Measurements from ENCODE around the gene FBXL14.

FBXL14 gene

GRCh38 chr12:1531654-1532374, 62.6 kb downstream of the FBXL14 start:
- no peaks in the 10 kb centered on the region for H3K36me3 ChIP-seq (ENCODE audit: insufficient read depth, low read length)
- H3K4me3 ChIP-seq (ENCODE audit: low read length) = peak overlapping the region; percentile 50
- no peaks in the 10 kb centered on the region for H3K4me1 ChIP-seq (ENCODE audit: insufficient read depth, low read length)
- H3K27ac ChIP-seq (ENCODE audit: low read depth, low read length) = no peak overlapping the region
- peaks cover 89% of the 10 kb centered on the region for H3K27me3 ChIP-seq (ENCODE audit: insufficient read depth, low read length)
- no peak overlapping the region for H3K9ac ChIP-seq (ENCODE audit: low read depth, low read length)
- 73% methylated on average over 25 of the region's 26 CpGs for WGBS
- no peaks in the 10 kb centered on the region for H3K9me3 ChIP-seq (ENCODE audit: insufficient read depth, low read depth, low read length)

DNA sequence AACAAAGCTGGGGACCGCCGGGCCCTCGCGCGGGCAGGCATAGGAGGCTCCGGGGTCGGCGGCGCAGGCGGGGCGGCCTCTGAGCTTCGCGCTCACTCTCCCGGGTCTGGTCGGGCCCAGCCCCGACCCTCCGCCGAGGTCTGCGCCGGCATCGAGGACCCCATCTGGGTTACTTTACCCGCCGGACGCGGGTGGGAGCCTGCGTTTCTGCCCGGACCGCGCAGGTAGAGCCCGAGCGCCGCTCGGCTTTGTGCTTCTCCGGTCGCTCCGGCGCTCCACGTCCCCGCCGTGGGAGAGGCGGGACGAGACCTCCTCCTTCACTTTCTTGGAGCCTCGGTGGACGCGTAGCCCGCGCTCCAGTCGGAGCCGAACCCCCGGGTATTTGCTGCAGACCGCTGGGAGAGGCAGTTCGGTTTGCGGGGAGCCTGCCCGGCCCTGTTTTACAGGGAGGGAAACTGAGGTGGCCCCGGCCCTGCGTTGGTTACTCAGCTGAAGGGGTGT, 63.2 kb downstream of the FBXL14 start:
- 6% methylated on average over 56 of the region's 56 CpGs for WGBS
- Histone ChIP-seq H3K9ac (ENCODE audit: low read depth, low read length) (peak overlapping the region; percentile 53), H3K4me3 (ENCODE audit: low read length) (peak overlapping the region; percentile 50), H3K27ac (ENCODE audit: low read depth, low read length) (no peak overlapping the region), H3K9me3 (ENCODE audit: insufficient read depth, low read depth, low read length) (no peaks in the 10 kb centered on the region), H3K36me3 (ENCODE audit: insufficient read depth, low read length) (no peaks in the 10 kb centered on the region), H3K27me3 (ENCODE audit: insufficient read depth, low read length) (peaks cover 93% of the 10 kb centered on the region), H3K4me1 (ENCODE audit: insufficient read depth, low read length) (no peaks in the 10 kb centered on the region)

GRCh38 chr12:1530592-1531152, 63.7 kb downstream of the FBXL14 start:
- peak overlapping the region; percentile 50 for H3K4me3 ChIP-seq (ENCODE audit: low read length)

DNA sequence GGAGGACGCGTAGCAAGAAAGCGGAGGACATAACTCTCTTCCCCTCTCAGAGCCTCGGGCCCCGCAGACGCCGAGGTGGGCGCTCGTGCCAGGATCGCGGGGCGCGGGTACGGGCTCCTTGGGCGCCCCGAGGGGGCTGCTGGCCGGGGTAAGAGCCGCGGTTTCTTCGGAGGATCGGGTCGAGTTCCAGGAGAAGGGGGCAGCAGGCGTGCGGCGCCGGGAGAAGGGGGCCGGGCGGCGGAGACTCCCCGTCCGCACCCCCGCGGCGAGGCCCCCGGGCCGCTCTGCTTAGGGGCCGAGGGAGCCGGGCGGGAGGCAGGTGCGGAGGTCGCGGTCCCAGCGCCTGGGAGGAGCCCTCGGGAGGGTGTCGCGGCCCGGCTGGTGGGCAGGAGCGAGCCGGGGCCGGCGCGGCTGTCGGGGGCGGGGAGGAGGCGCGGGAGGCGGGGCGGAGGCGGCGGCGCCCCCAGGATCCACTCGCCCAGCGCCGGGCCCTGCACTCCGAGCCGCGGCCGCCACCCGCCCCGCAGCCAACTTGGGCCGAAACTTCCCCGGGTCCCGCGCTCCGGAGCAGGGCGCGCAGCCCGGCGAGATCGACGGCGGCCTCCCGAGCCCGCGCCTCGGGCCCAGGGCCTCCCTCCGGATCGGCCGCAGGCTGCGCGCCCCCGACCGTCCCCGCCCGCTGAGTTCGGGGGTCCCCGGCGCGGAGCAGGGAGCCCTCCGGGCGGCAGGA, 64.4 kb downstream of the FBXL14 start:
- H3K27me3 ChIP-seq (ENCODE audit: insufficient read depth, low read length) = peaks cover 81% of the 10 kb centered on the region
- no peaks in the 10 kb centered on the region for H3K4me1 ChIP-seq (ENCODE audit: insufficient read depth, low read length)
- H3K9me3 ChIP-seq (ENCODE audit: insufficient read depth, low read depth, low read length) = no peaks in the 10 kb centered on the region
- 1% methylated on average over 101 of the region's 101 CpGs for WGBS
- H3K4me3 ChIP-seq (ENCODE audit: low read length) = peak overlapping the region; percentile 49
- no peak overlapping the region for H3K27ac ChIP-seq (ENCODE audit: low read depth, low read length)
- peak overlapping the region; percentile 49 for H3K9ac ChIP-seq (ENCODE audit: low read depth, low read length)
- H3K36me3 ChIP-seq (ENCODE audit: insufficient read depth, low read length) = no peaks in the 10 kb centered on the region

More at GRCh38 chr12:1530592-1531152, 63.7 kb downstream of the FBXL14 start:
- WGBS = under 1% methylated on average over 99 of the region's 99 CpGs
- H3K4me1 ChIP-seq (ENCODE audit: insufficient read depth, low read length) = no peaks in the 10 kb centered on the region
- no peak overlapping the region for H3K27ac ChIP-seq (ENCODE audit: low read depth, low read length)
- no peak overlapping the region for H3K9ac ChIP-seq (ENCODE audit: low read depth, low read length)
- no peaks in the 10 kb centered on the region for H3K36me3 ChIP-seq (ENCODE audit: insufficient read depth, low read length)
- H3K9me3 ChIP-seq (ENCODE audit: insufficient read depth, low read depth, low read length) = no peaks in the 10 kb centered on the region
- H3K27me3 ChIP-seq (ENCODE audit: insufficient read depth, low read length) = peaks cover 87% of the 10 kb centered on the region

DNA sequence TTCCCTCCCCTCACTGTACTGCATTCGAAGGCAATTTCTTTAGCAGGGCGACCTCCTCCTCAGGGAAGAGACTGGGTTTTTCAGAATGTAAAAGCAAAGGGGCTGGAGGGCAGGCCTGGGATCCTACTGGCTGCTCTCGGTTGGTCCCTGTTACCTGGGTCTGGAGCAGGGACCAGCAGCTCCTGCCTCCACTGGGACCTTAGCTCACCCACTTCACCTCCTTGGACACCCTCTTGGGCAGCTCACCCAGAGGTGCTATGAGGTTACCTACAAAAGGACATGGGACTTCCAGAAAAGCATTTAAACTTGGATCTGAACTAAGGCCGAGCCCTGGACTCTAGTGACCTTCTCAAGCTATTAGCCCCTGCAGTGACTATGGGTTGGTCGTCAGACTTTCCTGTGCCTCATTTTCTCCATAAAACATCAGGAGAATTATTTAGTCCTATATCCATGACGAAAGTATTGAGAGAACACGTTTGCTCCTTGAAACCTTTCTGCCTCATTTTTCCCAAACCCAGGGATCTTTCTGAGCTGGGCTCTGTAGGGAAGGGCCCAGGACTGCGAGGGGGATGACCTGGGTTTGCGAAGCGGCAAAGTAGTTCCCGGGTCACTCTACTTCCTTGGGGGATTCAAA, 65.0 kb downstream of the FBXL14 start:
- Histone ChIP-seq H3K9ac (ENCODE audit: low read depth, low read length) (peak overlapping the region; percentile 49; the same call in 1 of the 2 replicates), H3K27ac (ENCODE audit: low read depth, low read length) (no peak overlapping the region), H3K4me1 (ENCODE audit: insufficient read depth, low read length) (peaks cover under 1% of the 10 kb centered on the region; the same call in 1 of the 2 replicates), H3K4me3 (ENCODE audit: low read length) (peak overlapping the region; percentile 49), H3K9me3 (ENCODE audit: insufficient read depth, low read depth, low read length) (no peaks in the 10 kb centered on the region), H3K27me3 (ENCODE audit: insufficient read depth, low read length) (peaks cover 82% of the 10 kb centered on the region), H3K36me3 (ENCODE audit: insufficient read depth, low read length) (no peaks in the 10 kb centered on the region)
- 41% methylated on average over 11 of the region's 11 CpGs for WGBS

- Histone ChIP-seq H3K27me3 (ENCODE audit: insufficient read depth, low read length) (peaks cover 81% of the 10 kb centered on the region), H3K27ac (ENCODE audit: low read depth, low read length) (no peak overlapping the region)
Observed at GRCh38 chr12:1528791-1529190, 65.6 kb downstream of the FBXL14 start.

DNA sequence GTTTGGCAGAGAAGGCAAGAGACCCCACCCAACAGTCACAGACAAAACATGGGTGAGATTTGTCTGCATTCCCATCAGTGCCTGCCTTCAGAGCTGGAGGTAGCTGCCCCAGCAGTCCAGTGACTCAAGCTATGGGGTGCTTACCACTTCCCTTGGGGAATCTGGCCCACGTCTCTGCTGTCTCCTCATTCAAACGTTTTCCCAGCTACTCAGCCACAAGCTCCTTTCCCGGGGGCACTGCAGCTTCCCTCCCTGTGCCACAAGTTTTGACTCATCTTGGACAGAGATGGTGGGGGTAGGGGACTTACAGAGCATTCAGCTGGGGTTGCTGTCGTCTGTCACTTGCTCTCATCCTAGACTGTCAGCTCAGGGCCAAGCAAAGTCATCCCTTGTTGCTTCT, 66.6 kb downstream of the FBXL14 start:
- WGBS = 60% methylated on average over 4 of the region's 4 CpGs
- H3K9ac ChIP-seq (ENCODE audit: low read depth, low read length) = no peak overlapping the region
- H3K36me3 ChIP-seq (ENCODE audit: insufficient read depth, low read length) = no peaks in the 10 kb centered on the region
- H3K27me3 ChIP-seq (ENCODE audit: insufficient read depth, low read length) = peaks cover 71% of the 10 kb centered on the region
- H3K9me3 ChIP-seq (ENCODE audit: insufficient read depth, low read depth, low read length) = no peaks in the 10 kb centered on the region
- H3K4me3 ChIP-seq (ENCODE audit: low read length) = no peak overlapping the region
- peaks cover 12% of the 10 kb centered on the region for H3K4me1 ChIP-seq (ENCODE audit: insufficient read depth, low read length)
- H3K27ac ChIP-seq (ENCODE audit: low read depth, low read length) = no peak overlapping the region

More at GRCh38 chr12:1528791-1529190, 65.6 kb downstream of the FBXL14 start:
- Histone ChIP-seq H3K4me1 (ENCODE audit: insufficient read depth, low read length) (peaks cover 6% of the 10 kb centered on the region), H3K9me3 (ENCODE audit: insufficient read depth, low read depth, low read length) (no peaks in the 10 kb centered on the region), H3K36me3 (ENCODE audit: insufficient read depth, low read length) (no peaks in the 10 kb centered on the region), H3K9ac (ENCODE audit: low read depth, low read length) (no peak overlapping the region), H3K4me3 (ENCODE audit: low read length) (no peak overlapping the region)
- 74% methylated on average over 3 of the region's 3 CpGs for WGBS

DNA sequence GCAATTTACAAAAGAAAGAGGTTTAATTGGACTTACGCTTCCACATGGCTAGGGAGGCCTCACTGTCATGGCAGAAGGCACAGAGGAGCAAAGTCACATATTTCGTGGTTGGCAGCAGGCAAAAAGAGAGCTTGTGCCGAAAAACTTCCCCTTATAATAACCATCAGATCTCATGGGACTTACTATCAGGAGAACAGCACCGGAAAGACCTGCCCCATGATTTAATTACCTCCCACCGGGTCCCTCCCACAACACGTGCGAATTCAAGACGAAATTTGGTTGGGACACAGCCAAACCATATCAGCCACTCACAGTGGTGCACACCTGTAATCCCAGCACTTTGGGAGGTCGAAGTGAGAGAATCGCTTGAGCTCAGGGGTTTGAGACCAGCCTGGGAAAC, 68.5 kb downstream of the FBXL14 start:
- Histone ChIP-seq H3K27me3 (ENCODE audit: insufficient read depth, low read length) (peaks cover 51% of the 10 kb centered on the region), H3K4me3 (ENCODE audit: low read length) (no peak overlapping the region), H3K9me3 (ENCODE audit: insufficient read depth, low read depth, low read length) (no peaks in the 10 kb centered on the region), H3K4me1 (ENCODE audit: insufficient read depth, low read length) (peaks cover 12% of the 10 kb centered on the region), H3K27ac (ENCODE audit: low read depth, low read length) (no peak overlapping the region), H3K36me3 (ENCODE audit: insufficient read depth, low read length) (no peaks in the 10 kb centered on the region), H3K9ac (ENCODE audit: low read depth, low read length) (no peak overlapping the region)
- WGBS = 77% methylated on average over 10 of the region's 10 CpGs

DNA sequence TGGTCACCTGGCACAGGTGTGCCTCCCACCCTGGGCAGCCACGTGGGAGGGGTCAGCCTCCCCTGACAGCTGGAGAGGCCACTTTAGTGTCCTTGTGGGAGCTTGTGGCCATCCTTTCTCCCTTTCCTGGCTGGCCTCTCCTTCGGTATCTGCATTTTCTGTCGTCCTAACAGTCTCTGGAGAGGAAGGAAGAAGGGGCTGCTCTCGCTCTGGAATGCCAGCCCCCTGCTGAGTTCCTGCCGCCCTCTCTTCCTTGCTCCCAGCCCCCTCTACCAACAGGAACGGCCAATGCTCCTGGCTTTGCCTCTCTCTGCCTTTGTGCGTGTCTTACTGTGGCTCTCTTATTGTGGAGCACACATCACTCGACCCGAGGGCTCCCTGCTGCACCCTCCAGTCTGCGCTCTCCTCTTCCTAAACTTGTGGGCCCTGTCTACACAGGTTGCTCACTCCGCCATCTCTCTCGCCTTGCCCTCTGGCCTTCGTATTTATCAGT, 70.8 kb downstream of the FBXL14 start:
- Histone ChIP-seq H3K4me3 (ENCODE audit: low read length) (peak overlapping the region; percentile 2; the same call in 1 of the 2 replicates), H3K36me3 (ENCODE audit: insufficient read depth, low read length) (no peaks in the 10 kb centered on the region), H3K27ac (ENCODE audit: low read depth, low read length) (peak overlapping the region; percentile 64; the same call in 1 of the 2 replicates), H3K27me3 (ENCODE audit: insufficient read depth, low read length) (peaks cover 31% of the 10 kb centered on the region), H3K9me3 (ENCODE audit: insufficient read depth, low read depth, low read length) (no peaks in the 10 kb centered on the region), H3K9ac (ENCODE audit: low read depth, low read length) (no peak overlapping the region), H3K4me1 (ENCODE audit: insufficient read depth, low read length) (peaks cover 19% of the 10 kb centered on the region)
- WGBS = 28% methylated on average over 13 of the region's 13 CpGs

DNA sequence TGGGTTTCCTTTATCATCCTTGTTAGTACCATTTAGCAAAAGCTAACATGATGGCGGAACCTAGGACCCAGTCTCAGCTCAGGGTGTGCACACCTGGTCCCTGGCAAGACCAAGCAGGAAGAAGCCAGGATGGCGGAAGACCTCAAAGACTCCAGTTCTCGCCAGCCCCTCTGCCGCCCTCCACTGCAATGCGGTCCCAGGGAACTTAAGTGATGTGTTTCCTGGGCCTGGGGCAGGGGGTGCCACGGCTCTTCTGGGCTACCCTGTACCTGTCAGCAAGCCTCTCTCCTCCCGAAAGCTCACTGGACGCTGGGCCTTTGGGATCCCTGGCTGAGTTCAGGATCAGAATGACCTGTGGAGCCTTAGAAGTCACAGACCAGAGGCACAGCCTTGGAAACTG, 71.3 kb downstream of the FBXL14 start:
- peaks cover 26% of the 10 kb centered on the region for H3K27me3 ChIP-seq (ENCODE audit: insufficient read depth, low read length)
- H3K36me3 ChIP-seq (ENCODE audit: insufficient read depth, low read length) = no peaks in the 10 kb centered on the region
- WGBS = 87% methylated on average over 8 of the region's 8 CpGs
- H3K4me3 ChIP-seq (ENCODE audit: low read length) = no peak overlapping the region
- peaks cover 19% of the 10 kb centered on the region for H3K4me1 ChIP-seq (ENCODE audit: insufficient read depth, low read length)
- no peaks in the 10 kb centered on the region for H3K9me3 ChIP-seq (ENCODE audit: insufficient read depth, low read depth, low read length)
- peak overlapping the region; percentile 64; the same call in 1 of the 2 replicates for H3K27ac ChIP-seq (ENCODE audit: low read depth, low read length)
- H3K9ac ChIP-seq (ENCODE audit: low read depth, low read length) = no peak overlapping the region
